GM03348 (cell line): Measurements from ENCODE around the gene SETD3.
"Not testable (repeated sequence)": the region's sequence is repeated elsewhere in the genome, so short reads cannot be mapped to it uniquely, and the experiment has no call there.

Experiments used
- DNase-seq: peaks from one replicate; pipeline ENCODE4 v3.0.0; 2012; ENCODE audit warnings: low spot score

Gene SETD3

DNA sequence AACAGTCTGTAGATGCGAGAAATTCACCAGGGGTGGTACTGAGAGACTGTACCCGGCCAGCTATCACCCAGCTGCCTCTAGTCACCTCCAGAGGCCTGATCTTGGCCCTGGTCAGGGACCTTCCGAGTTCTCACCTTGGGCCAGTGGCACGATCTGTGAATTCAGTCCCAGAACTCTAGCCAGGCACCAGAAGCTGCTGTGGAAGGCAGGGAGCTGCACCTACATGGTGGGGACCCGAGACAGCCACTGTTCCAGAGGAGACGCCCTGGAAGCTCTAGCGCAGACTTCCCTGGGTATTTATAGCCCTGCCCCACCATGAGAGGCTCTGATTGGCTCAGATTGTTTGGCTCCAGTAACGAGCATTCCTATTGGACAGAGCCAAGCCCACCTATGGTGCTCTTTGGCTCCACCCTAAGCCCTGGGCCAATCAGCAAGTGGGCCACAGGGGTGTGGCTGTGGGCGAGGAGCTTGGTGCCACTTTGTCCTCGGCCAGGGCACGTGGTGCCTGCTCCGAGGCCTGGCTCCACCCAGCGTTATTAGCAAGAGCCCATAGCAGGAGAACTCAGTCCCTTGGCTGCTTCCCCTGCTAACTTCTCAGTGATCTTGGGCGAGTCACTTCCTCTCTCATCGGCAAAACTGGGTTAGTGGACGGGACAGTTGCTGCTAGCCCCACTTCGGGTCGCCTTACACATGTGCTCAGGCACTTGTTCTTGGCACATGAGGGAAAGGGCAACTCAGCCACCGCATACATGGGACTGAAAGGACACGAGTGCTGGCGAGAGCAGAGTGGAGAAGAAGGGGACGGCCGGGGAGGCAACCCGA, 119.7 kb downstream of the SETD3 start:
- DNase-seq: no peak

GRCh38 chr14:99359906-99360305, 120.8 kb downstream of the SETD3 start:
- DNase-seq: no peak

- DNase-seq: no peak
Measured at GRCh38 chr14:99357916-99358390, 122.7 kb downstream of the SETD3 start.

GRCh38 chr14:99357151-99357915, 123.3 kb downstream of the SETD3 start:
- no peak for DNase-seq

DNA sequence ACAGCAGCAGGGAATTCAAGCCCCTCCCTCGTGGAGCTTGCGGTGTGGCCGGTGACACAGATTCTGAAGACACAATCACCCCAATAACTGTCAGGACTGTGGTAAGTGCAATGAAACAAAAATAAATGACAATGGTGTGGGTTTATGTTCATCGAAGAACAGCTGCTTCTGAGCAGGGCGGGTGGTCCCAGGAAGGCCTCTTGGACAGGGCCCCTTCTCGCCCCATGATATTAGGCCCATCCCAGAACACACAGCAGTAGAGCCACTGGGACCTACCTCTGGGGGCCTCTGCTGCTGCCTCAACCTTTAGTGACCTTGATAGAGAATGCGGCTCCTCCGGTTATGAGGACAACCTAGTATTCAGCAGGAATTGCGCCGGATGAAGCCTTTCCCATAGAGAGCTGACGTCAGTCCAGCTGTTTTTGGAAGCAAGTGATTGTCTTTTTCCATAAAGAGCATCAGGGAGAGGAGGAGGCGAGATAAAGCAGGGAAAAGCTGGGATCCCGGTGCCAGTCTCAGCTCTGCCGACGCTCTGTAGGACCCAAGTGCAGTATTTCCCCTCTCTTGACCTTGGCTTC, 124.5 kb downstream of the SETD3 start:
- no peak for DNase-seq

DNA sequence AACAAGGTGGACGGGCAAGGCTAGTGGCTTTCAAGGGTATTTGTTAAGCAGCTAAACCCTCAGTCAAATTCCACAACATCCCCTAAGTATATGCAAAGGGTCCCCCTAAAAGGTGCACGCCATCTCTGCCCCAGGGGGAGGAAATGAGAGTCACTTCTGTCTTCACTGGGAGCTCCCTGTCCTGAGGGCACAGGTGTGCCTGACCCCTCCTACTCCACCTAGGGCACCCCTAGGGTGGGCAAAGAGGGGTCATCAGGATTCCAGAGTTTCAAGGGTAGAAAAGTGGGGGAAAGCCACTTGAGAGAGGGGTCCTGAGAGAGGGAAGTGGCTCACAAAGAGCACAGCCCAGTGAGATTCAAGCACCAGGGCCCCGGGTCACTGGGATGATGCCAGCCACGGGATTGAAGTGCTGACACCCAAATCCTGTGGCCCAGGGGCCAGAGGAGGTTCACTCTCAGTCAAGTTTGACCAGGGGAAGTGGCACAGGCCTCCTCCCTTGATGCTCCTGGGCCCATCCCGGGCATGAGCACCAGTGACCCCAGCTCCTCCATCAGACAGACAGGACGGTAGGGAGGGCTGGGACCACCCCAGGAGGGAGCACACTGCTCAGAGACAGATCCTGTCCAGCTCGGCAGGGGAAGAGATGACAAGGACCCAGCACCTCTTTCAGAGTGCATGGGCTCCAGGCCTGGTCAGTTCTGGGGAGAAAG, 126.3 kb downstream of the SETD3 start:
- no peak for DNase-seq

GRCh38 chr14:99352688-99353280, 127.9 kb downstream of the SETD3 start:
- DNase-seq: no peak

- DNase-seq: no peak
Measured at GRCh38 chr14:99351166-99352007, 129.3 kb downstream of the SETD3 start.

DNA sequence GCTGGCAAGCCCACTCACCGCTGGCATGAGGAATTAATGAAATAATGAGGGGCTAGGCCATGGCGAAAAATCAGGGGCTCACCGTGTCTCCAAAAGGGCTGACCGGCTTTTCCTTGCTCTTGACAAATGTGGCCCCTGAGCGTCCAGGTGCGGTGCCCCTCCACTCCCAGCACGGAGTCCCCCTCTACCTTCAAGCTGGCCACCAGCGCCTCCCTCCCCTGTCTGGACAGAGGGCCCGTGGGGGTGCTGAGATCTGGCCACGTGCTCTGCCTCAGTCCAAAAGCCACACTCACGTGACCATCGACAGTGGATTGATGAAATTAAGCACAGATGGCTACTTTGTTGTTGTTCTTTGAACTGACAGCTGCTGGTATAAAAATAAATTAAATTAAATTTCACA, 129.9 kb downstream of the SETD3 start:
- DNase-seq: no peak

DNA sequence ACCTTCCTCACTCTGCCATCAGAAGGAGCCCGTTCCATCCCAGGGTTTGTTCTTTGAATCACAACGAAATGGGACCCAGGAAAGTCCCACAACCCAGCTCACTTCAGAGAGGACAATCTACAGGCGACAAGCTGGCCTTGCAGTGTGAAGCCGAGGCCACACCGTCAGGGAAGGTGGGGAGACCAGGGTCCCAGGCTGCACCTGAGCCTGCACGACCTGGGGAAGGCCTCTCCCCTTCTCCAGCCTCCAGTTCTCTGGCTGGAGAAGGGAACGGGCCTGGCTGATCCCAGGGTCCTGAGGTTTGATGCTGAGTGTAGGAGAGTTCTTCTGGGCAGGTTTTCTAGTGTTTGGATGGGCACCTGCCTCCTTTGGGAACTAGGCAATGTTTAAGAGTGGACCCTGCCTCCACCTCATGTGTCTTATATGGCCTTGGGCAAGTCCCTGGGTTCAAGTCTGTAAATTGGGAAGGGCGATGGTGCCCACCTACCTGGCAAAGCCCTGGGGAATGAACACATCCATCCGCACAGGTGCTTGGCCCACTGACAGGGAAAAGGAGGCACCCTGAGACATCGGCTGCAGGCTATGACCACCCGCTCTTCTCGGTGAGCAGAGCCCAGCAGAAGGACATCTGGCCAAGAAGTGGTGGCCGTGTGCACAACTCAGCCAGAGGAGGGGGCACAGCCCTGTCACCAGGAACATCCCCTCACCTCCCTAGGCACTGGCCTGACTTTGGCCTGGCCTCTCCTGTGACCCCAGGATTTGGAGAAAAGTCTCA, 130.8 kb downstream of the SETD3 start:
- DNase-seq: no peak

DNA sequence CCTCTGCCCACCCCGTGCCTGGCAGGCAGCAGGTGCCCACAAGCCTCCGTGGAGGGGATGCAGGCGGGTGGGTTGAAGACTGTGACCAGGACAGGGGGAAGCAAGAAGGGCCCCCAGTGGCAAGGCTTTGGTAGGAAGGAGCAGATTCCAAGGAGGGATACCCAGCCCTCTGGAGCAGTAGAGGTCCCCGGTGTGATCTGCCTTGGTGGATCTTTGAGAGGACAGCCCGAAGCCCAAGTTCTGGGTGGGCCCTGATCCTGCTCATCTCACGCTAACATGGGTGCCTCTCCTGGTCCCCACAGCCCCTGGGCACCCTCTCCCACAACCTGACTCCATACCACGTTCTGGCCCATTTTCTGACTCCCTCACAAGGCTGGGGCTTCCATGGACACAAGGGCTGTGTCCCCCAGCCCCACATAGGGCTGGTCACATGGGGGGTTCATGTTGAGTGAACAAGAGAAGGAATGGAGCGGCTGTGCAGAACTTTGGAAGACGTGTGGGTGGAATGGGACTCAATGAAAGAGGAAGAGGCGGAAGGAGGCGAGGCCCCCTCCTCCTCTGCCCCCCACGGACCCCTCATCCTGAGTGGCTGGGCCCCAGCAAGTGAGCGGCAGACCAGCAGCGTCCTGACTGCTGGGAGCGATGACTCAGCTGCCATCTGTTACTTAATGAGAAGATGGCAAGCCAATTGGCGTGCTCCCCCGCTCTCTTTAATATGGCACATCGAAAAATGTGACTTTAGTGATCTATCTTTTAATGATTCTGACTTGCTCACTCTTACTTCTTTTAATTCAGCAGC, 131.6 kb downstream of the SETD3 start:
- DNase-seq: no peak

GRCh38 chr14:99348231-99348630, 132.4 kb downstream of the SETD3 start:
- DNase-seq: not testable (repeated sequence)
